K562 (cell line): ENCODE measurements around the gene SPACA9. TPM values are rescaled to one million over a fixed set of nuclear protein-coding genes. Genes with fewer than 3 reads are reported as not detected.

Experiments
- ATAC-seq: fragments of 200-7000 bp; cut with Tn5 transposase; 3 replicates; pipeline ENCODE4 v1.9.1; 2020; ENCODE audit warnings: moderate library complexity
- BruUV-seq: library from RNA; stranded (reverse); fragments of 400-500 nt; replicated peaks from 2 replicates; lab custom pipeline; 2021; lab: Mats Ljungman, UMichigan
- CTCF ChIA-PET: fragments of 300-600 bp; formaldehyde crosslinking; extraction: SDS; loops from one replicate; lab custom pipeline; 2021; ENCODE audit warnings: low intra/inter-chr PET ratio; lab: Yijun Ruan, JAX
- POLR2A ChIA-PET: fragments of 300-600, 350-650 bp; sonication (Branson Sonifier 250); formaldehyde crosslinking; extraction: SDS; loops from one replicate; lab custom pipeline; 2021; ENCODE audit warnings: antibody characterized with exemption, inconsistent platforms; lab: Yijun Ruan, JAX
- DNase-seq, 4 experiments: peaks; one replicate each; pipeline versions ENCODE4 v3.0.0 to v3.0.0-alpha.2; 2011 to 2018; ENCODE audit warnings: low spot score in 3 of 4, mixed read lengths in 3 of 4; ENCODE audit errors: extremely low read depth in 1 of 4
- FAIRE-seq: peaks from 2 replicates; lab custom pipeline; 2011; peaks lifted over from hg19 to GRCh38; lab: Jason Lieb, UNC
- H2AFZ ChIP-seq: 2 replicates; pipeline ENCODE4 v1.6.0; 2011; ENCODE audit warnings: low read depth, low read length, control low read depth, inconsistent platforms
- H3K27ac ChIP-seq: fragments of 200-600 bp; 3 replicates; pipeline ENCODE4 v1.8.0; 2011; ENCODE audit warnings: low read depth, mild to moderate bottlenecking, control low read depth, inconsistent platforms, low read length, moderate library complexity, mixed read lengths; ENCODE audit errors: extremely low read depth
- H3K27me3 ChIP-seq, 2 experiments: fragments of 300-600 bp in 1 of 2; 2 replicates in 1 of 2; 3 replicates in 1 of 2; pipeline versions ENCODE4 v1.6.0 to v1.8.0; 2011; ENCODE audit warnings: inconsistent platforms in 2 of 2, low read length in 2 of 2, mild to moderate bottlenecking in 1 of 2, mixed read lengths in 1 of 2, moderate library complexity in 1 of 2; ENCODE audit not compliant: control insufficient read depth in 2 of 2, insufficient read depth in 2 of 2
- H3K36me3 ChIP-seq: fragments of 300-600 bp; 3 replicates; pipeline ENCODE4 v1.8.0; 2011; ENCODE audit warnings: mild to moderate bottlenecking, low read length, inconsistent platforms; ENCODE audit not compliant: control insufficient read depth, insufficient read depth
- H3K4me1 ChIP-seq, 2 experiments: fragments of 200-600 bp in 1 of 2; replicated peaks in 1 of 2; 2 replicates in 1 of 2; 3 replicates in 1 of 2; pipeline versions ENCODE4 v1.5.1 to v1.8.0; 2011; ENCODE audit warnings: inconsistent platforms in 2 of 2, low read length in 2 of 2, mild to moderate bottlenecking in 1 of 2, mixed read lengths in 1 of 2, moderate library complexity in 1 of 2; ENCODE audit not compliant: control insufficient read depth in 2 of 2, insufficient read depth in 2 of 2
- H3K4me2 ChIP-seq: 2 replicates; pipeline ENCODE4 v1.6.1; 2011; ENCODE audit warnings: low read length, control low read depth, inconsistent platforms, mixed read lengths; ENCODE audit not compliant: insufficient read depth
- H3K4me3 ChIP-seq: fragments of 200-600 bp; sonication (generic), shearing (Covaris generic); 2 replicates; pipeline ENCODE4 v1.5.1; 2016; ENCODE audit warnings: control low read depth, inconsistent platforms
- H3K79me2 ChIP-seq: fragments of 200-600 bp; 3 replicates; pipeline ENCODE4 v1.8.0; 2011; ENCODE audit warnings: low read length, inconsistent platforms; ENCODE audit not compliant: control insufficient read depth, insufficient read depth
- H3K9ac ChIP-seq, 2 experiments: 2 replicates each; pipeline versions ENCODE4 v1.6.0 to v1.6.1; 2011; ENCODE audit warnings: low read depth in 2 of 2, low read length in 2 of 2, control low read depth in 1 of 2, inconsistent platforms in 1 of 2, mild to moderate bottlenecking in 1 of 2, mixed read lengths in 1 of 2; ENCODE audit not compliant: insufficient read depth in 1 of 2
- H3K9me1 ChIP-seq: one replicate; pipeline ENCODE4 v1.6.0; 2011; ENCODE audit warnings: inconsistent platforms, mild to moderate bottlenecking, low read length, moderate library complexity; ENCODE audit not compliant: control insufficient read depth, insufficient read depth
- H3K9me3 ChIP-seq: replicated peaks from 2 replicates; pipeline ENCODE4 v1.5.1; 2011; ENCODE audit warnings: low read depth, low read length, inconsistent platforms; ENCODE audit not compliant: control insufficient read depth, insufficient read depth
- H4K20me1 ChIP-seq: replicated peaks from 2 replicates; pipeline ENCODE4 v1.6.1; 2011; ENCODE audit warnings: low read length, inconsistent platforms, mixed read lengths; ENCODE audit not compliant: control insufficient read depth, insufficient read depth
- ARID1B ChIP-seq: fragments of 450-650 bp; IDR thresholded peaks from 2 replicates; pipeline ENCODE4 v1.6.1; 2016; ENCODE audit warnings: antibody characterized with exemption, mild to moderate bottlenecking, inconsistent platforms
- BCOR ChIP-seq: fragments of 450-650 bp; IDR thresholded peaks from 2 replicates; pipeline ENCODE4 v1.6.1; 2016
- EGR1 ChIP-seq: fragments of 450-650 bp; conservative IDR thresholded peaks from 2 replicates; pipeline ENCODE4 v1.6.1; 2017; ENCODE audit warnings: mild to moderate bottlenecking
- ELF4 ChIP-seq: fragments of 450-650 bp; formaldehyde crosslinking; IDR thresholded peaks from 2 replicates; pipeline ENCODE4 v1.4.0; 2022; ENCODE audit warnings: missing genetic modification characterization
- ESRRB ChIP-seq: fragments of 250-450 bp; sonication (Bioruptor Pico); IDR thresholded peaks from 2 replicates; pipeline ENCODE4 v1.5.0; 2020; ENCODE audit warnings: mild to moderate bottlenecking, moderate library complexity, borderline replicate concordance
- HLTF ChIP-seq: fragments of 450-650 bp; IDR thresholded peaks from 2 replicates; pipeline ENCODE4 v1.6.1; 2016
- JUN ChIP-seq, 2 experiments: sonication (generic) in 1 of 2; formaldehyde crosslinking in 1 of 2; IDR thresholded peaks; 2 replicates each; pipeline versions ENCODE4 v1.6.1 to v1.8.0; 2012 to 2022; ENCODE audit warnings: borderline replicate concordance in 2 of 2, mild to moderate bottlenecking in 2 of 2, improper control_type of control experiment in 1 of 2, low read depth in 1 of 2, low read length in 1 of 2, missing genetic modification reagents in 1 of 2
- LEF1 ChIP-seq: fragments of 450-650 bp; IDR thresholded peaks from 2 replicates; pipeline ENCODE4 v1.6.1; 2016; ENCODE audit warnings: mild to moderate bottlenecking
- TRIM24 ChIP-seq, 2 experiments: fragments of 450-650 bp; IDR thresholded peaks; 2 replicates each; pipeline ENCODE4 v1.6.1; 2016
- ZC3H11A ChIP-seq: IDR thresholded peaks from 2 replicates; pipeline ENCODE4 v1.6.1; 2012; ENCODE audit warnings: low read depth, low read length, improper control_type of control experiment
- ZNF584 ChIP-seq: fragments of 200-800 bp; sonication (Bioruptor generic); IDR thresholded peaks from 2 replicates; pipeline ENCODE4 v1.6.1; 2016; ENCODE audit warnings: low read depth, mild to moderate bottlenecking, missing genetic modification characterization, missing compliant biosample characterization
- ZNF778 ChIP-seq: fragments of 450-650 bp; formaldehyde crosslinking; IDR thresholded peaks from 2 replicates; pipeline ENCODE4 v1.4.0; 2020; ENCODE audit warnings: mild to moderate bottlenecking, moderate library complexity
- WGBS: fragments of 100-300 bp; shearing (Covaris generic); methylation state at CpG from one replicate; pipeline ENCODE4 v1.1.6; 2016; ENCODE audit warnings: low coverage, mixed read lengths; ENCODE audit not compliant: insufficient coverage; ENCODE audit errors: missing lambda C conversion rate; 5-methylcytosine and 5-hydroxymethylcytosine counted together
- in situ Hi-C: fragments of 300-500 bp; cut with MboI; formaldehyde crosslinking; loops from 4 replicates; pipeline ENCODE4 v1.15.0; 2018; ENCODE audit warnings: inconsistent platforms, mixed read lengths
- intact Hi-C: fragments of 100-400 bp; cut with micrococcal nuclease; formaldehyde crosslinking; loops from 2 replicates; pipeline ENCODE4 v1.14.2; 2022
- polyA plus RNA-seq, 8 experiments: library from polyadenylated mRNA; depleted of rRNA in 4 of 8; stranded (reverse) in 5 of 8; unstranded in 3 of 8; fragments of >200 nt; fragmentation: Nextera tagmentation in 2 of 8; fragmentation: Illumina TruSeq in 1 of 8; extraction: Ambion mirVana in 2 of 8; extraction: Trizol in 1 of 8; gene quantifications; 2 replicates each; pipeline versions ENCODE4 v1.2.1 to v1.2.3, GENCODE V29; 2011 to 2014; ENCODE audit warnings: inconsistent platforms in 1 of 8, missing spikeins in 1 of 8
- total RNA-seq, 7 experiments: library from RNA; depleted of rRNA in 6 of 7; stranded (reverse); fragments of >200 nt in 6 of 7; fragmentation: Illumina TruSeq in 2 of 7; extraction: Trizol in 2 of 7; gene quantifications; 2 replicates each; pipeline versions ENCODE4 v1.2.1 to v1.2.3, GENCODE V29; 2011 to 2021; ENCODE audit warnings: low replicate concordance in 1 of 7
- TF ChIP-seq, protein P1 (sequence below): sonication (generic); formaldehyde crosslinking; IDR thresholded peaks from 2 replicates; pipeline ENCODE4 v1.8.1; 2022; ENCODE audit warnings: missing genetic modification reagents
- TF ChIP-seq, protein P2 (sequence below): fragments of 450-650 bp; formaldehyde crosslinking; IDR thresholded peaks from 2 replicates; pipeline ENCODE4 v1.4.0; 2020; ENCODE audit warnings: mild to moderate bottlenecking, mixed read lengths
- TF ChIP-seq, protein P3 (sequence below): fragments of 450-650 bp; IDR thresholded peaks from 2 replicates; pipeline ENCODE4 v1.6.1; 2017; ENCODE audit warnings: antibody characterized with exemption
- TF ChIP-seq, protein P4 (sequence below): fragments of 450-650 bp; IDR thresholded peaks from 2 replicates; pipeline ENCODE4 v1.6.1; 2016

The SPACA9 gene
- total and polyA plus RNA-seq, 9 of the 15 experiments (the other 6 are each of a cell fraction or from before 2014, with no cell fraction given) = 0.06 to 0.51 (median 0.36) TPM

DNA sequence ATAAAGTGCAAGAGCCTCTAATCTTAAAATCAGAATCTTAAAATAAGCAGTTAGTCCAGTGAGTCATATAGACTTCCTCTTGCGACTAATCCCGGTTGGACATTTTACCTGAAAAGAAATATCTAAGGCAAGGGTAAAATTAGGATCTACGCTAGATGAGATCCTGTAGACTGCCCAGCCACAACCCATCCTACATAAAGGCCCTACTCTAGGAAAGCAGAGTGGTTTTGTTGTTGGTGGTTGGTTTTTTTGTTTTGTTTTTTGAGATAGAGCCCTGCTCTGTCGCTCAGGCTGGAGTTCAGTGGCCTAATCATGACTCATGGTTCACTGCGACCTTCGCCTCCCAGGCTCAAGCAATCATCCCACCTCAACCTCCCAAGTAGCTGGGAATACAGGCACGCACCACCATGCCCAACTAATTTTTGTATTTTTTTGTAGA, 58.8 kb downstream of the SPACA9 start:
- ChIA-PET POLR2A (interaction anchor here (1.3 kb wide), 1 partner anchor 36 kb away, joined by 3 read pairs; no protein-coding TSS in a partner anchor), CTCF (no interaction called here)
- H3K9me3 ChIP-seq = no peaks in the 10 kb centered on the region
- FAIRE-seq (no peak), ATAC-seq (peak; percentile 66), DNase-seq (no peak)
- H3K27ac ChIP-seq = peak overlapping the region; percentile 43; the same call in 1 of the 3 replicates
- in situ Hi-C loops = no loop called here
- H4K20me1 ChIP-seq = no peaks in the 10 kb centered on the region
- no TSS peak for BruUV-seq
- H3K4me1 ChIP-seq = peaks cover 0 to 7% of the 10 kb centered on the region in 2 experiments; a peak in 4 of 5 replicates
- H2AFZ ChIP-seq = no peak overlapping the region
- H3K4me3 ChIP-seq = no peak overlapping the region
- no peak overlapping the region for H3K9ac ChIP-seq
- H3K27me3 ChIP-seq = no peaks in the 10 kb centered on the region
- H3K4me2 ChIP-seq = no peak overlapping the region; the same call in 1 of the 2 replicates
- H3K36me3 ChIP-seq = peaks cover 9% of the 10 kb centered on the region; the same call in 1 of the 3 replicates
- WGBS = 44% methylated on average over 7 of the region's 7 CpGs
- no peaks in the 10 kb centered on the region for H3K9me1 ChIP-seq
- H3K79me2 ChIP-seq = peaks cover 46% of the 10 kb centered on the region
- intact Hi-C loops = no loop called here
- TF ChIP-seq HLTF (no peak), ELF4 (CRISPR knock-in tag) (no peak), EGR1 (no peak), ZNF778 (CRISPR knock-in tag) (no peak), ZC3H11A (no peak), JUN (IDR thresholded peaks at IDR 0.05; ENCODE audit: borderline replicate concordance, low read depth, low read length) (0 out of 2 replicates have a peak, but pooled peaks have one; percentile 8), JUN (CRISPR knock-in tag; IDR thresholded peaks at IDR 0.05; ENCODE audit: borderline replicate concordance) (no peak), ZNF584 (CRISPR knock-in tag) (no peak), TRIM24 (IDR thresholded peaks at IDR 0.05) (peak; percentile 34 to 68; a peak in 3 of 4 replicates), ARID1B (peak; percentile 61), LEF1 (no peak), BCOR (0 out of 2 replicates have a peak, but pooled peaks have one; percentile 22), ESRRB (CRISPR knock-in tag) (no peak)
- TF ChIP-seq, protein P1, sequence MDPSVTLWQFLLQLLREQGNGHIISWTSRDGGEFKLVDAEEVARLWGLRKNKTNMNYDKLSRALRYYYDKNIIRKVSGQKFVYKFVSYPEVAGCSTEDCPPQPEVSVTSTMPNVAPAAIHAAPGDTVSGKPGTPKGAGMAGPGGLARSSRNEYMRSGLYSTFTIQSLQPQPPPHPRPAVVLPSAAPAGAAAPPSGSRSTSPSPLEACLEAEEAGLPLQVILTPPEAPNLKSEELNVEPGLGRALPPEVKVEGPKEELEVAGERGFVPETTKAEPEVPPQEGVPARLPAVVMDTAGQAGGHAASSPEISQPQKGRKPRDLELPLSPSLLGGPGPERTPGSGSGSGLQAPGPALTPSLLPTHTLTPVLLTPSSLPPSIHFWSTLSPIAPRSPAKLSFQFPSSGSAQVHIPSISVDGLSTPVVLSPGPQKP = no peak
- TF ChIP-seq, protein P2, sequence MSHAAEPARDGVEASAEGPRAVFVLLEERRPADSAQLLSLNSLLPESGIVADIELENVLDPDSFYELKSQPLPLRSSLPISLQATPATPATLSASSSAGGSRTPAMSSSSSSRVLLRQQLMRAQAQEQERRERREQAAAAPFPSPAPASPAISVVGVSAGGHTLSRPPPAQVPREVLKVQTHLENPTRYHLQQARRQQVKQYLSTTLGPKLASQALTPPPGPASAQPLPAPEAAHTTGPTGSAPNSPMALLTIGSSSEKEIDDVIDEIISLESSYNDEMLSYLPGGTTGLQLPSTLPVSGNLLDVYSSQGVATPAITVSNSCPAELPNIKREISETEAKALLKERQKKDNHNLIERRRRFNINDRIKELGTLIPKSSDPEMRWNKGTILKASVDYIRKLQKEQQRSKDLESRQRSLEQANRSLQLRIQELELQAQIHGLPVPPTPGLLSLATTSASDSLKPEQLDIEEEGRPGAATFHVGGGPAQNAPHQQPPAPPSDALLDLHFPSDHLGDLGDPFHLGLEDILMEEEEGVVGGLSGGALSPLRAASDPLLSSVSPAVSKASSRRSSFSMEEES = no peak
- TF ChIP-seq, protein P3, sequence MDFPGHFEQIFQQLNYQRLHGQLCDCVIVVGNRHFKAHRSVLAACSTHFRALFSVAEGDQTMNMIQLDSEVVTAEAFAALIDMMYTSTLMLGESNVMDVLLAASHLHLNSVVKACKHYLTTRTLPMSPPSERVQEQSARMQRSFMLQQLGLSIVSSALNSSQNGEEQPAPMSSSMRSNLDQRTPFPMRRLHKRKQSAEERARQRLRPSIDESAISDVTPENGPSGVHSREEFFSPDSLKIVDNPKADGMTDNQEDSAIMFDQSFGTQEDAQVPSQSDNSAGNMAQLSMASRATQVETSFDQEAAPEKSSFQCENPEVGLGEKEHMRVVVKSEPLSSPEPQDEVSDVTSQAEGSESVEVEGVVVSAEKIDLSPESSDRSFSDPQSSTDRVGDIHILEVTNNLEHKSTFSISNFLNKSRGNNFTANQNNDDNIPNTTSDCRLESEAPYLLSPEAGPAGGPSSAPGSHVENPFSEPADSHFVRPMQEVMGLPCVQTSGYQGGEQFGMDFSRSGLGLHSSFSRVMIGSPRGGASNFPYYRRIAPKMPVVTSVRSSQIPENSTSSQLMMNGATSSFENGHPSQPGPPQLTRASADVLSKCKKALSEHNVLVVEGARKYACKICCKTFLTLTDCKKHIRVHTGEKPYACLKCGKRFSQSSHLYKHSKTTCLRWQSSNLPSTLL = no peak
- TF ChIP-seq, protein P4, sequence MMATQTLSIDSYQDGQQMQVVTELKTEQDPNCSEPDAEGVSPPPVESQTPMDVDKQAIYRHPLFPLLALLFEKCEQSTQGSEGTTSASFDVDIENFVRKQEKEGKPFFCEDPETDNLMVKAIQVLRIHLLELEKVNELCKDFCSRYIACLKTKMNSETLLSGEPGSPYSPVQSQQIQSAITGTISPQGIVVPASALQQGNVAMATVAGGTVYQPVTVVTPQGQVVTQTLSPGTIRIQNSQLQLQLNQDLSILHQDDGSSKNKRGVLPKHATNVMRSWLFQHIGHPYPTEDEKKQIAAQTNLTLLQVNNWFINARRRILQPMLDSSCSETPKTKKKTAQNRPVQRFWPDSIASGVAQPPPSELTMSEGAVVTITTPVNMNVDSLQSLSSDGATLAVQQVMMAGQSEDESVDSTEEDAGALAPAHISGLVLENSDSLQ = peak; percentile 19; the same call in 1 of the 2 replicates
